GM23338 (cell line): Measurements from ENCODE around the gene NSD2.

Experiments
- CTCF ChIP-seq, 2 experiments: fragments of 200-600 bp in 1 of 2; sonication (generic) in 1 of 2; conservative IDR thresholded peaks; 2 replicates each; pipeline versions ENCODE4 v1.5.1 to v1.6.1; 2016 to 2017; ENCODE audit warnings: antibody characterized with exemption in 2 of 2, low read depth in 2 of 2, mild to moderate bottlenecking in 2 of 2, moderate library complexity in 1 of 2
- EZH2 ChIP-seq: fragments of 200-600 bp; sonication (generic); IDR thresholded peaks from one replicate; pipeline ENCODE4 v1.8.0; 2017; ENCODE audit warnings: antibody characterized with exemption, mild to moderate bottlenecking, low read depth; ENCODE audit not compliant: unreplicated experiment
- REST ChIP-seq: IDR thresholded peaks from one replicate; pipeline ENCODE4 v1.6.1; 2018; ENCODE audit warnings: antibody characterized with exemption; ENCODE audit not compliant: unreplicated experiment

- TF ChIP-seq REST (no peak), CTCF (conservative IDR thresholded peaks at IDR 0.05; ENCODE audit: low read depth in 2 of 2) (no peak), EZH2 (no peak)
These were observed 15.7 kb upstream of the NSD2 start for GRCh38 chr4:1855333-1856070.
